ELR (cell line): ENCODE data around the gene KCNN4.

ENCODE experiments used
- DNase-seq: peaks from one replicate; pipeline ENCODE4 v3.0.0-alpha.2; 2015; ENCODE audit warnings: low read depth

KCNN4 gene

GRCh38 chr19:43748205-43748594 is 32.6 kb downstream of the KCNN4 start:
- no peak for DNase-seq

GRCh38 chr19:43747557-43748204 is 33.1 kb downstream of the KCNN4 start:
- no peak for DNase-seq

GRCh38 chr19:43743059-43743458 is 37.7 kb downstream of the KCNN4 start:
- peak; percentile 50 for DNase-seq

GRCh38 chr19:43741075-43741825 is 39.5 kb downstream of the KCNN4 start:
- DNase-seq = no peak

- DNase-seq = peak; percentile 31
Measured at GRCh38 chr19:43739439-43740235, 41.1 kb downstream of the KCNN4 start.

GRCh38 chr19:43738780-43739211 is 42.0 kb downstream of the KCNN4 start:
- no peak for DNase-seq

GRCh38 chr19:43735957-43736356 is 44.8 kb downstream of the KCNN4 start:
- DNase-seq = no peak

- no peak for DNase-seq
Measured at GRCh38 chr19:43735013-43735412, 45.8 kb downstream of the KCNN4 start.

- no peak for DNase-seq
Measured at GRCh38 chr19:43731846-43732245, 48.9 kb downstream of the KCNN4 start.

GRCh38 chr19:43731346-43731745 is 49.4 kb downstream of the KCNN4 start:
- no peak for DNase-seq

- DNase-seq = no peak
Measured at GRCh38 chr19:43729919-43730318, 50.9 kb downstream of the KCNN4 start.

- DNase-seq = no peak
Measured at GRCh38 chr19:43727593-43727853, 53.2 kb downstream of the KCNN4 start.

- no peak for DNase-seq
Measured at GRCh38 chr19:43726736-43727592, 53.8 kb downstream of the KCNN4 start.

GRCh38 chr19:43725468-43725867 is 55.3 kb downstream of the KCNN4 start:
- no peak for DNase-seq

- DNase-seq = no peak
Measured at GRCh38 chr19:43724896-43725295, 55.9 kb downstream of the KCNN4 start.

GRCh38 chr19:43723588-43723987 is 57.2 kb downstream of the KCNN4 start:
- peak; percentile 50 for DNase-seq

- no peak for DNase-seq
Measured at GRCh38 chr19:43721469-43722048, 59.2 kb downstream of the KCNN4 start.

- DNase-seq = no peak
Measured at GRCh38 chr19:43720936-43721335, 59.8 kb downstream of the KCNN4 start.

GRCh38 chr19:43719918-43720317 is 60.9 kb downstream of the KCNN4 start:
- no peak for DNase-seq

- DNase-seq = no peak
Measured at GRCh38 chr19:43719378-43719868, 61.4 kb downstream of the KCNN4 start.

GRCh38 chr19:43718627-43719377 is 62.0 kb downstream of the KCNN4 start:
- DNase-seq = no peak
